Fibroblast of gingiva (primary cell): ENCODE measurements around the gene RNF220.
"Not testable (repeated sequence)": the region's sequence is repeated elsewhere in the genome, so short reads cannot be mapped to it uniquely, and the experiment has no call there.

Experiments used
- DNase-seq: peaks from one replicate; pipeline ENCODE4 v3.0.0-alpha.2; 2011; ENCODE audit warnings: low read depth

The RNF220 gene

DNA sequence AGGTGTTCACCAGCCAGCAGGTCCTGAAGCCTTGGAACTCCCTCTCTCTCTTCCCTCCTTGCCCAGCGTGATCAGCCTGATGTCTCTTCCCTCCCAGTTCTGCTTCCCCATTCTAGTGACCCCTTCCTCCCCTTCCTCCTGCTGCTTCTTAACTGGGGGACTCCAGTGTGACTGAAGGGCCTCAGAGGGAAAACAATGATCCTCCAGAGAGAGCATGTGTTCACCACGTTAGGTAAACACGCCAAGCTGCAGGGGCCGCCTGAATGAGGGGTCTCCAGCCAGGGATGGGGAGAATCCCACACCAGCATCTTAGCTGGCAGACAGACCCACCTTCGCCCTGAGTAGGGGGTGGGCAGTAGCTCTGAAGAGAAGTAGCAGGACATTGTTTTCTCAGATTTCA lies 144.5 kb downstream of the RNF220 start:
- DNase-seq, result no peak

DNA sequence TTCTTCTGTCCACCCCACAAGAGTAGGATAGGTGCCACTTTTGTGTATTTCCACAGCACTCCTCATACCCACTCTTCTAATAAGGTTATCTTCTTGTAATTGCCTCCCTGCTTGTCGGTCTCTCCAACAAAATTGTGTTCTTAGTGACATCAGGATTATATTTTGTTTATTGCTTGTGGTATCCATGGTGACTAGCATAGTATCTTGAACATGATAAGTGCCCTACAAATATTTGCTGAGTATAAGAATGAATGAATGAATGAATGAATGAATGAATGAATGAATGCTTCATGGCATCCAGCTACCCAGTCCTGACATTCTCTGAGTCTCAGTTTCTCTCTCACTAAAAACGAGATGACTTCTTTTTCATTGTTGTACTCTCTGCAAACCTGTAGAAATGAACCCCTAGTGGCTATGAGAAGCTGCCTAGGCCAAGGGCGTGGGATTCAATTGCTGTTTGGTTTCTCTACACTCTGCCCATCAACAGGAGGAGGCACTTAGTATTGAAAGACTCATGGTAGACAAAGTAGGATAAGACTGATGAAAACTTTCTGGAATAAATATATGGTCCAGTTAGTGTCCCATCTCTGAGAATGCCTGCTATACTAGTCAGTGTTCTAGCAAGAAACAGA lies 148.2 kb downstream of the RNF220 start:
- no peak for DNase-seq

DNA sequence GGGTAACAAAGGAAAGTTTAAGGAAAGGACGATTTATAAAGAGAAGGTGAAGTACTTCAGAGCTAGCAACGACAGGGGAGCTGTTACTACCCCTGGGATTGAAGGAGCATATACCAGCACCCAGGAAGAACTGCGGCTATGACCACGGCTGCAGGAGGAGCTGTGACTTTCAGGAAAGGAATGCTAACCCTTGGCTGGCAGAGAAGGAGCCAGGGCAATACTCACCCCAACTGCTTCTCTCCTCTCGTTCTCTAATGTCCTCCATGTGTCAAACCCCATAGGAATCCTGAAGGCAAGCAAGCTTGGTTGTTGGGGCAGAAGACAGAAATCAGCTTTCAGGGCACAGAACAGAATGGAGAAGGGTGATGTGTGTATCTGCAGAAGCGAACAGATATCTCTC lies 148.7 kb downstream of the RNF220 start:
- DNase-seq, result peak; percentile 51

DNA sequence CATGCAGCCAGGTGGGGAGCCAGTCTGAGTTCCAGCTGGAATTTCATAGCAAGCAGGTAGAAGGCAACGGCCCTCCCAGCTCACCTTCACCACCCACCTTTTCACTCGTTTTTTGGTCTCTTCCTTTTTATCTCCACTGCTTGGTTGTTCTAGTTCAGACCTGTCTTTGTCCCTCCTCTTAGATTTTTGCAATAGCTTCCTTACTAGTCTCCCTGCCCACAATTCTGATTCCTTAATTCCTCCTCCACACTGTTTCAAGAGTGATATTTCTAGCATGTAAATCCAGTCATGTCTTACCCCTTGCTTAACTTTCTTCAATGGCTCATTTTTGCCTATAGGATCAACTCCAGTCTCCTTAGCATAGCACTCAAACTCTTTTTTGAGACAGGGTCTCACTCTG lies 149.7 kb downstream of the RNF220 start:
- DNase-seq, result no peak

DNA sequence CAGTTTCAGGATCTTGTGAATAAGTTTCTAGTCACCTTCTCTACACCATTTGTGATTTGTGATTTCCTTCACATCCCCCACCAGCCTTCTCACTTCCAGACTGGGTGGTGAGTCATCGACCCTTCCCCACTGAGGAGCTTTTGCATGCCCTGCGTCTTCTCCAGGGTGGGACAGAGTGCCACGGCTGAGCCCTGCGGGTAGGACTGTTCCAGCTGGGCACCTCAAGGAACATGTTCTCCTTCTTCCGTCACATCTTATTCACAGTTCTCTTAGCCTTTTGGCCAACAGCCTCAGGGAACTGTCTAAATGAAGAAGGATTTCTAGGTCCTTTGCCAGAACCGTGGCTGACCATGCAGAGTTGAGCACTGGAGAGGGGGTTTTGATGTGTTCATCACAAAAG lies 152.7 kb downstream of the RNF220 start:
- DNase-seq, result no peak

DNA sequence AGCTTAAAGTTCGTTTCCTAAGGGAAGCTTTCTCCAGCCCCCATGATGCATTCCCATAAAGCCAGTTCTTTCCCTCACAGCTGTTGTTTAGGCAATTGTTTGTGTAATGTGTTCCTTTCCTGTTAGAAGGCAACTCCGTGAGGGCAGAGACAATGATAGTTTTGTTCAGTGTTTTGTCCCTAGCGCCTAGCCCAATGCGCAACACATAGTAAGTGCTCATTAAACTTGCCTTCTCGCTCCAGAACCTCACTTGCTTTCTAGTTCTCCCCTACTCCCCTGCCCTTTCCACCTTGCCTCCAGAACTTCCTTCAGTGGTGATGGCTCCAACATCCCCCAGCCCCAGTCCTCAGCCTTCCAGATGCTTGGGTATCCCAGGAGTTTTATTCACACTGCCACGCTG lies 153.8 kb downstream of the RNF220 start:
- DNase-seq, result no peak

DNA sequence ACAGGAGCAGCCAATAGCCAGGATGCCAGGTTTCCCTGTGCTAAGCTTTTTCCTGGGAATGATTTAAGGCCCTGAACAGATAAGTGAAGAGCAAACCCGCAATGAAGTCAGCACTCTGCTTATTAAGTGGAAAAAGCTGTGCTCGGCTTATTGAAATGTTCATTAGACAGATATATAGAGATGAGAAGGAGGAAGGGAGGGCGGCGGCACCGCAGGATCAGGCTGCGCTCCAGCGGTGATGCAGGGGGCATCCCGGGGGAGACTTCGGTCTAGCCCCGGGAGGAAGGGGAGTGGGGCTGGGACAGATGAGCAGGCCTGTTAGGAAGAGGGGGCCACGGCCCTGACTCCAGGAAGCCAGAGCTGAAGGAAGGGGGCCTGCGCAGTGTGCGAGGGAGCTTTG lies 154.3 kb downstream of the RNF220 start:
- DNase-seq, result no peak

DNA sequence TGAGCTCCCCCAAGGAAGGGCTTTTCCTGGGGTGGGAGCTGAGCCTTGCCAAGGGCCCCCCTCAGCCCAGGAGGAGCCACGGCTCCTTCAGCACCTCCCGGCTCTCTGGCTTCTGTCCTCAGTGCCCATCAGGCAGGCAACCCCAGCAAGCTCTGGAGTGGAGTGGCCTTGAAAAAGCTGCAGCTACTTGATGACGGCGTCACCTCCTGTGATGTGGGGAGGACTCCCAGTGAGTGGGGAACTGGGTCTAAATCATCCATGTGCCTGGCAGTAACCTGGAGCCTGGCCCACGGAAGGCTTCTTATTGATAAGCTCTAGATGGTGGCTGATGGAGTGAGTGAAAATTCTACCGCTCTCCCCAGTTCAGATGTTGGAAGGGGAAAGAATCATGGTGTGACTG lies 154.9 kb downstream of the RNF220 start:
- no peak for DNase-seq

DNA sequence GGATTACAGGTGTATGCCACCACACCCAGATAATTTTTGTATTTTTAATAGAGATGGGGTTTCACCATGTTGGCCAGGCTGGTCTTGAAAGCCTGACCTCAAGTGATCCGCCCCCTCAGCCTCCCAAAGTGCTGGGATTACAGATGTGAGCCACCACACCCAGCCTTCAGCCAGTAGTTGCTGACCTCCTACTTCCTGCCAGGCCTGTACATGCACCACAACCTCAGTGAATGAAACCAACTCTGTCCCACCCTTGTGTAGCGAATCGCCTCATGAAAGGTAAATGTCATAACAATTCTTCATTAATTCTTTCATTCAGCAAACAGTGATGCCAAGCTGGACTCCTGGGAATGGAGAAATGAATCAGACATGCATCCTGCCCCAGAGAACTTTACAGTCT lies 155.6 kb downstream of the RNF220 start:
- DNase-seq, result not testable (repeated sequence)

DNA sequence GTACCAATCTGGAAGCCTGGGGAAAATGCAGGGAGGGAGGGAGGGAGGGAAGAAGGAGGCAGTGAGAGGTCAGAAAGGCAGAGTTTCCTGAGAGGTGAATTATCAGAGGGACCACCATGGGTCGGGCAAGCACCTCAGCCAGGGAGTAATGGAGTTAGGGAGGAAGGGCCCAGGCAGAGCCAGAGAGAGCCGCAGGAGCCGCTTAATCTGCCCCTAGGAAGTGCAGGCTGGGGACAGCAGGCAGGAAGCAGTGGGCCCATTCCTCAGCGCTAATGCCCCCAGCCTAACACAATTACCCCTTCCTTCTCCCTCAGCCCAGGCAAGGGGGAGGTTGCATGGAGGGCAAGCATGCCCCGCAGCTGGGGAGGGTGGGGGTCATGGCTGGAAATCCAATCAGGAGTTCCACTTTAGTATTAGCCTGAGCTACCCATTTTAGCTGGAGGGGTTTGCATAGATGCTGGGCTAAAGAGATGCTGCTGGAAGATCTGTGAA lies 160.2 kb downstream of the RNF220 start:
- DNase-seq, result no peak

DNA sequence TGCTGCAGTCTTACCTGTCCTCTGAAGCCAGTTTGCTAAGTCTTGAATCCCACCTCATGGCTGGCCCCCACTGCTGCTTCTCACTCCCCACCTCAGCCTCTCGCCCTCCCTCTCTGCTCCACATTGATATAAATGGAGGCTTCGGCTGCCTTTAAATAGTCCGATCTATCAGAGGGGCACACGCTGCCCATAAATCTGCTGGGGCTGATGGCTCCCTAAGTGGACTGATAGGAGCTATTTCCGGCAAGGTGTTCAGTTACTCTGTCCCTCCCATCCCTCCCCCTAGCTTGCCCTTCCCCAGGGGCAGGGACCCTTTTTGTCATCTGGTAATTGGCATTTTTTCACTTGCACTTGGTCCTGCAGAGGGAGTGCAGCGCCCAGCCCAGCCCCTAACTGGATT lies 160.8 kb downstream of the RNF220 start:
- no peak for DNase-seq

DNA sequence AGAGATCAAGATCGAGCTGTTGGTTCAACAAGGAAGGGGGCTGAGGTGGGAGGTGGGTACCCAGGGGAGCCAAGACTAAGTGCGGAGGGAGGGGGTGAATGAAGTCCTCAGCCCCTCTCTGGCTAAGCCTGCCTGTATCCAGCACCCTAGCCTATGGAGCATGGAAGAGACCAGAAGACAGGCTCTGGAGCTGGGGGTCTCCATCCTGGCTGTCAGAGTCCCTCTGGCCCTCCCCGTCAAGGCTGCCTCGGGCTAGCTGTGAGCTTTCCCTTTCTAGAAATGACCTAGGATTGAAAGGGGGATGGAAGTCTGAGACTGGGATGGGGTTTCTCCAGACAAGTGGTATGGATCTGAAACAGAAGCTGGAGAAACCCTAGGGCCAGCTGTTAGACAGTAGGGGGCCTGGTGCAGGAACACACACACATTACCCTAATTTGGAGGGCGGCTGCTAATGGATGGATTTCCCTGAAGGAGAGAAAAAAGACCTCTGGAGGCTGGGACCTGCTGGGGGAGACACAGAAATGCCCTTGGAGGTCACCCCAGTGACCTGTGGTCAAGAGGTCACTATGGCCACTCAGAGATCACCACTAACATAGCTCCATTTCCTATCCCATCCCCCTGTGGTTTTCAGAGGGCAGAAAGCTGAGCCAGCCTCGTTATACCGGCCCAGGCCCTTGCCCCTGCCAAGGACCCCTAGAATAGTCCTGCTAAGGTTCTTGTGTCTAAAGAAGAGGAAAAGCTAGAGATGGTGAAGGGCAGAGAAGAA lies 161.4 kb downstream of the RNF220 start:
- no peak for DNase-seq

DNA sequence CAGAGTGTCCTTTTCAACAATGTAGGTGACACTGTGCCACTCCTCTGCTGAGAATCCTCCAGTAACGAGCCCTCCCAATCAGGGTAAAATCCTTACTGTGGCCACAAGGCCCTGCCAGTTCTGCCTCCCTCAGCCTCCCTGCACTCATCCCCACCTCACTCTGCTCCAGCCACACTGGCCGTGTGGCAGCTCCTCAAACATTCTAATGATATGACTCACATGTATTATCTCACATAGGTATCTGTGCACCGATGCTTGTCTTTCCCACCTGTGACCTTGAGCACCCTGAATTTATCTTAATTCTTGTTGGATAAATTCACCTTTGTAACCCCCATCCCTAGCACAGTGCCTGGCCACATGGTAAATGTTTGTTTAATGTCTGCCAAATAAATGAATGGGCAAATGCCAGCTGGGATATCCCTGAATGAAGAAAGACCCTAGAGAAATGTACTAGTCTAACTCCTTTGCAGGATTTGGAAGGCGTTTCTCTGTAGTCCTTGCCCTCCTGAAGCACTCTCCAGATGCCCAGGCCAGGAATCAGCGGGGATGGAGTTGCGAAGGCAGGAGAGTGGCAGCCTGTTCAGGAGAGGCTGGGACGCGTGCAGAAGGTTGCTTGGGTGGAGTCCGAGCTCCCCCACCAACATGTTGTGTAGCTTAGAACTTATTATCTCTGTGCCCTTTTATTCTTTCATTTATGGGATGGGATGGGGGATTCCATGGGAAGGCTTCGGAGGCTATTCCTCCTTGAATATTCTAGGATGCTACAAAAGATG lies 163.3 kb downstream of the RNF220 start:
- DNase-seq, result no peak

DNA sequence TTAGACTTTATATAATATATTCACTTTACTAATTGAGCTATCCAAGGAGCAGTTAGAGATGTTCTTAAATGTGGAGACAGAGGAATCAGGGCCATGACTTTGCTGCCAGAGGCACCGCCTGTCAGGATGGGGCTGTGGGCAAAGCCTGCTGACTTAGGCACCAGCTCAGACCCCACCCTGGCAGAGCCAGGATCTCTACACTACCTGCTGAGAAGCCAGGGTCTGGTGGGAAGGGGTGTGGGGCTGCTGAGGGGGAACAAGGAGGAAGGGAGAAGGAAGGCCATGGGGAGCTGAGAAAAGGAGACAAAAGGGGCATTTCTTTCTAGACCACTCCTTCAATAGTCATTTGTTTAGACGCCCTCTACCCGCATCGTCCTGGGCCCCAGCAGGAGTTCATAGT lies 164.4 kb downstream of the RNF220 start:
- DNase-seq, result no peak

DNA sequence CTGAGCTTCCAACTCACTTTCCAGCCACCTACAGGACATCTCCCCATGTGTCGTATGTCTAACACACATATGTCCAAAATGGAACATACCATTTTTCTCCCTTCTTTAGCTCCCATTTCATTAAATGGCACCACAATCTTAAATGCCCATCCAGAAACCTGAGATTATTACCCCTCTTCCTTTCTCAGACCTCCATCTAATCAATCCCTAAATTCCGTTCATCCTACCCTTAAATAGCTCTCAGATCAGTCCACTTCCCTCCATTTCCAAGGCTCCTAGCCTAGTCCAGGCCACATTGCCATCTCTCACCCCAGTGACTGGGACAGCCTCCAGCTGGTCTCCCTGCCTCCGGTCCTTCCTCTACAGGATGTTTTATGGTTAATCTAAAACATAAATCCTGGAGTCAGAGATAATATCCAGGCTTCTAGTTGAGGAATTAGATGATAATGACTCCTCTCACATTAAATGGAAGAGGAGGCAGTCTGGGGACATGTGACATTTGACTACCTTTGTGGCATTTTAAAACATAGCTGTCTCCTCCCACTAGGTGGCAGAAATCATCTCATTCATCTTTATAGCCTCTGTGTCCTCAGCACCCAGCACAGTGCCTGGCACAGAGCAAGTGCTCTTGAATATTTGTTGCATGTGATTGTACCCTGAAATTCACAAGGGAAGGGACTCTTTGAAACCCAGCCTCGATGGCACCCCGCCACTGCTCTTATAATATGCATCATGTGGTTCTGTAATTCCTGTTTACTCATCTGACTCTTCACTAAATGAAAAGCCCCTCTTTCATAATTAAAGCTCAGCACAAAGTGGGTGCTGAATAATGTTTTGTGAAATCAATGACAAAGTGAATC lies 166.9 kb downstream of the RNF220 start:
- no peak for DNase-seq

DNA sequence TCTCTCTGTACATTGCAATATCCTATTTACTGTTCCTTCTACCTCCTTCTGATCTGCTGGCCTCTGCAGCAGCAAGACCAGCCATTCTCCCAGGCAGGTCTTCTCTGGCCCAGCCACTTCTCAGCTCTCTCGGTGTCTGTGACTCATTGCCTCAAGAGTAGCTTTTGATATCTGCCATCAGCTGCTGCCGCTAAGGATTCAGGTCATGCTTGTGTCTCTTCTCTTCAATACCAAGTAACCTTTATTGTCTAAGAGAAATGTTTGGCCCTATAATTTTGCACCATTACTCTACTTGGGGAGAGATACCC lies 167.5 kb downstream of the RNF220 start:
- no peak for DNase-seq

DNA sequence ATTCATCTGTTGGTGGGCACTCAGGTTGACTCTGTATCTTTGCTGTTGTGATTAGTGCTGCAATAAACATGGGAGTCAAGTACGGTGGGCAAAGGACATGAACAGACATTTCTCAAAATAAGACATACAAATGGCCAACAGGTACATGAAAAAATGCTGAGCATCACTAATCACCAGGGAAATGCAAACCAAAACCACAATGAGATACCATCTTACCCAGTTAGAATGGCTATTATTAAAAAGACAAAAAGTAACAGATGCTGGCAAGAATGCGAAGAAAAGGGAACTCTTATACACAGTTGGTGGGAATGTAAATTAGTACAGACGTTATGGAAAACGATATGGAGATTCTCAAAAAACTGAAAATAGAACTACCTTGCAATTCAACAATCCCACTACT lies 170.3 kb downstream of the RNF220 start:
- no peak for DNase-seq

DNA sequence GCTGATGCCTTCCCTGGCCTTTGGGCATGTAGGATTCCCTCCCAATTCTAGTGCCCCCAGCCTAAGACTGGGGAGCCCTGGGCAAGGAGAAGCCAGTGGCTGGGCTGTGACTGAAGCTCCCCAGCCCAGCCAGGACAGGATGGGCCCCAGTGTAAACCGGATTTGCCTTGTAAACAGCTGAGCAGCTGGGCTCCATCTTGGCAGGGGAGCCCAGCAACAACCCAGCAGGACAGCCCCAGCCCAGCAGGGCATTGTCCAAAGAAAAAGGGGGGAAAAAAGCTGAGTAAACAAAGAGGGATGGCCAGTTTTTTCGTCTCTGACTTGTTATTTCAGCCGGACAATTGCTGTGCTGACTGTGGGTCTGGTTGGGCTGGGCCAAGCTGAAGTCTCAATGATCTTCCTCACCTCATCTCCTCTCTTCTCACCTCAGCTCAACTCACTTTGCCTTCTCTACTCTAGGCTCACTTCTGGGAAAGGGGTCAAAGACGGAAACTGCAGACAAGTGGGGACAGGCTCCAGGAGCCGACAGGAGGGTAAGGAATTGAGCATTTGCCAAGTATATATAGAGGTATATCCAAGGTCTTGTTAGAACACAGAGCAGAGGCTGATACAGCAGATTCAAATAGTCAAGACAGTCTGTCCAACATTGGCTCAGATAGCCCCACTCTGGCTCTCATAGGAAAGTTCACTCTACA lies 171.5 kb downstream of the RNF220 start:
- DNase-seq, result no peak

DNA sequence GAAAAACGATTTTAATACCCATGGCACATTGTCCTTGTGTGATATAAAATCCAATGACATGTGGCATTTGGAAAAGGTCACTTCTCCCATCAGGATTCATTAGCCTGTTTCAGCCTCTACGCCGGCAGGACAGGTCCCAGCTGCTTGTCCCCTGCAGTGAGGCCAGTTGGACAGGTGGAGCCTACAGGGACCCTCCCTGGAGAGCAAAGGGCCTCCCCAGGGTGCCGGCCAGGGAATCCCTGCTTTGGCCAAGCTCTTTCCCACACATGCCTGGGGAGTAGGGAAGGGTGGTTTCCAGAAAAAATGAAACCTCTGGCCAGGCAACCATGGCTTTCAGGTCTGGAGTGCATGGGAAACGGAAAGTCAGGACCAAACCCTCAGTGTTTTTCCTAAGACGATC lies 176.2 kb downstream of the RNF220 start:
- DNase-seq, result no peak

DNA sequence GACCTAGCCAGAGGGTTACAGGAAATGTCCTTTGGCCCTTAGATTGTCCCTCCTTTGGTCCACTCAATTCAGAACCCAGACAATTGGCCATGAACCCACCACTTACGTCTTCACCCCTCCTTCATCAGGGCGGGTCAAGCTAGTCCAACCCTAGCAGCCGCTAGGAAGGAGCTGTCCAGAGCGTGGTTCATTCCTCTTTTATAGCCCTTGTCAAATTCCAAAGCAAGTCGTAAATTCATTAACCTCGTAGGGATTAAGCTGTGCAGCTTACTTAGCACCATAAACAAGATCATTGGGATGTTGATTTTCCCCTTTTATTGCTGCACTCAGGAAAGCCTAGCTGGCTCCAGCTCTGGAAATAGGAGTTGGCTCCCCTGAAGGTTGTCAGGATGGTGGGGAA lies 179.1 kb downstream of the RNF220 start:
- no peak for DNase-seq

DNA sequence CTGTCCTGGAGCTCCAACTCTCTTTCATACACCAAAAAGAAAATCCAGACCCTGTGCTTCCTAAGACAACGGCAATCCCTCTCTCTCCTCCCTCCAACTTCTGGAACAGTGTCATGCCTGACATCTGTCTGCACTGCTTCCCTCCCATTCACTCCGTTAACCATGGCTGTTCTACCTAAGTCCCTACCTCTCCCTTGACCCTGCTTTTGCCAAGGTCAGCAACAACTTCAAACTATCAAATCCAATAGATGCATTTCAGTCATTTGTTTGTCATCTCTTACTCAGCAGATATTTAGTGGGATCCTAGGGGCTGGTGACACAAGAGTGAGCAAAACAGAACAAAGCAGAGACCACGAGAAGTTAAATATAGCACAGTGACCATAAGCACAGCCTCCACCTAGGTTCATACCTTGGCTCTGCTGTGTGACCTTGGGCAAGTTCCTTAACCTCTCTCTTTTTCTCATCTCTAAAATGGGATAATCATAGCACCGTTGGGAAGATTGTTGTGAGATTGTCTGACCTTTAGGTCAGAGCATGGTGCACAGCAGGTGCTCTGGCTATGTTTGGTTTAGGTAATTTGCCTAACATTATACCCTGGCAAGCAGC lies 180.4 kb downstream of the RNF220 start:
- no peak for DNase-seq
